ENCODE results near the gene ACADSB.

DNA sequence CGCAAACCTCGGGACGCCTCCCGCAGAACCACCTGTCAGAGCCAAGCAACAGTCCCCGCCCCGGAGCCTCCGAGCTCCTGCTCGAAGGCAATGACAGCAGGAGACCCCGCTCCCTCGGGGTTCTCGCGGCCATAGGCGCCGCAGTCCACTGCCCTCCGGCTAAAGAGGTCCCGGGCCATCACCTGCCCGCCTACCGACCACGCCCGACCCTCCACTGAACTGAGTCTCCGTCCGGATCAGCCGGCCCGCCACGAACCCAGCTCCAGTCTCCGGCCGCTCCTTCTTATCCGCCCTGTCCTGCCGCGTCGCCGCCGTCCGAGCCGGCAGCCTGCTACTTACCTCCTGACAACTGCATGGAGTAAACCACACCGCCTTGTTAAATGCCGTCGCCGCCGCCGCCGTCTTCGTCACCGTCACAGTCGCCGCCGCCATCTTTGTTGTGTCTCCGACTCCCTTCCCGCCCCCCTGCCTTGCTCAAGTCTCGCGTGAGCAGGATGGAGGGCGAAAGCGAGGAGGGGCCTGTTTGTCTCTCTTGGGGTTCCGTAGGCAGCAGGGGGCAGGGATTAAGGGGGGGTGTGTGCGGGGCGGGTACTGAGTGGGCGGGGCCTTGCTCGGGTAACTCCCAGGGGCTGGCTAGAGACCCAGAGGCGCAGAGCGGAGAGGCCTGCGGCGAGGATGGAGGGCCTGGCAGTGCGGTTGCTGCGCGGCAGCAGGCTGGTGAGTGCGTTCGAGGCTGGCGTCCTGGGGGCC lies at the start of gene ACADSB, which contains the start of gene IKZF5:
- TF ChIP-seq, protein P1, sequence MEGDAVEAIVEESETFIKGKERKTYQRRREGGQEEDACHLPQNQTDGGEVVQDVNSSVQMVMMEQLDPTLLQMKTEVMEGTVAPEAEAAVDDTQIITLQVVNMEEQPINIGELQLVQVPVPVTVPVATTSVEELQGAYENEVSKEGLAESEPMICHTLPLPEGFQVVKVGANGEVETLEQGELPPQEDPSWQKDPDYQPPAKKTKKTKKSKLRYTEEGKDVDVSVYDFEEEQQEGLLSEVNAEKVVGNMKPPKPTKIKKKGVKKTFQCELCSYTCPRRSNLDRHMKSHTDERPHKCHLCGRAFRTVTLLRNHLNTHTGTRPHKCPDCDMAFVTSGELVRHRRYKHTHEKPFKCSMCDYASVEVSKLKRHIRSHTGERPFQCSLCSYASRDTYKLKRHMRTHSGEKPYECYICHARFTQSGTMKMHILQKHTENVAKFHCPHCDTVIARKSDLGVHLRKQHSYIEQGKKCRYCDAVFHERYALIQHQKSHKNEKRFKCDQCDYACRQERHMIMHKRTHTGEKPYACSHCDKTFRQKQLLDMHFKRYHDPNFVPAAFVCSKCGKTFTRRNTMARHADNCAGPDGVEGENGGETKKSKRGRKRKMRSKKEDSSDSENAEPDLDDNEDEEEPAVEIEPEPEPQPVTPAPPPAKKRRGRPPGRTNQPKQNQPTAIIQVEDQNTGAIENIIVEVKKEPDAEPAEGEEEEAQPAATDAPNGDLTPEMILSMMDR (IDR thresholded peaks at IDR 0.05; ENCODE audit: poor library complexity): no peak
- TF ChIP-seq EZH2 (IDR thresholded peaks at IDR 0.05; ENCODE audit: borderline replicate concordance): no peak

Measured in hepatocyte (in vitro differentiated cells).